Measurements from ENCODE around the gene FGF11.
"Not testable (repeated sequence)": the region's sequence is repeated elsewhere in the genome, so short reads cannot be mapped to it uniquely, and the experiment has no call there.

Gene FGF11

DNA sequence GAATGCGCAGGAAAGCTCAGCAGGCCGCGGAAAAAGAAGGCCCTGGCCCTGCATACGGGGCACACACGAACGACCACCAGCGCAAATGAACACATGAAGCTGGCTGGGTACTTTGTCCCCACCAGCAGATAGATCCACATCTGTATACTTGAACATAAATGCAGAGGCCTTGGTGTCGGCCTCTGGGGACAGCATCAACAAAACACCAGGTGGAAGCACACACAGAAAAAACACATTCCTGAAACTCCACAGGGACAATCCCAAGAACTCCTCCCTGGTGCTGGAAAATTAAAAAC lies 40.7 kb downstream of the FGF11 start:
- DNase-seq (ENCODE audit: low spot score): no peak

DNA sequence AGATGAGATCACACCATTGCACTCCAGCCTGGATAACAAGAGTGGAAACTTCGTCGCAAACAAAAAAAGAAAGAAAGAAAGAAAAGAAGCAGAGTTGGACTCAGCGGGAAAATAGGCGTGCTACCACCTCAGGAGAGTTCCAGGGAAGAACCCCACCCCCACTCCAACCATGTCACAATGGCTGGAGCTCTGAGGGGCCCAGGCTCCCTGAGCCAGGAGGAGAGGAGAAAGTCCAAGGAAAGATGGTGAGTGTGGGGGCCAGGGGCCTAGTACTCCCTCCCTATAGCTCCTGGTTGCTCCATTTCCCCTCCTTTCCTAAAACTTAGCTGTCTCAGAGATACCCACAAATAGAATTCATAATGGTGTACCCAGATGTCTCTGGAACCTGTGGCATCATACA lies 42.0 kb downstream of the FGF11 start, which contains the start of gene SLC35G6:
TSS of gene SLC35G6 (plus strand) at position 172 of the 400 bp plus-strand sequence. CDS start at position 243, 71 bp downstream.
- DNase-seq (ENCODE audit: low spot score): not testable (repeated sequence)

DNA sequence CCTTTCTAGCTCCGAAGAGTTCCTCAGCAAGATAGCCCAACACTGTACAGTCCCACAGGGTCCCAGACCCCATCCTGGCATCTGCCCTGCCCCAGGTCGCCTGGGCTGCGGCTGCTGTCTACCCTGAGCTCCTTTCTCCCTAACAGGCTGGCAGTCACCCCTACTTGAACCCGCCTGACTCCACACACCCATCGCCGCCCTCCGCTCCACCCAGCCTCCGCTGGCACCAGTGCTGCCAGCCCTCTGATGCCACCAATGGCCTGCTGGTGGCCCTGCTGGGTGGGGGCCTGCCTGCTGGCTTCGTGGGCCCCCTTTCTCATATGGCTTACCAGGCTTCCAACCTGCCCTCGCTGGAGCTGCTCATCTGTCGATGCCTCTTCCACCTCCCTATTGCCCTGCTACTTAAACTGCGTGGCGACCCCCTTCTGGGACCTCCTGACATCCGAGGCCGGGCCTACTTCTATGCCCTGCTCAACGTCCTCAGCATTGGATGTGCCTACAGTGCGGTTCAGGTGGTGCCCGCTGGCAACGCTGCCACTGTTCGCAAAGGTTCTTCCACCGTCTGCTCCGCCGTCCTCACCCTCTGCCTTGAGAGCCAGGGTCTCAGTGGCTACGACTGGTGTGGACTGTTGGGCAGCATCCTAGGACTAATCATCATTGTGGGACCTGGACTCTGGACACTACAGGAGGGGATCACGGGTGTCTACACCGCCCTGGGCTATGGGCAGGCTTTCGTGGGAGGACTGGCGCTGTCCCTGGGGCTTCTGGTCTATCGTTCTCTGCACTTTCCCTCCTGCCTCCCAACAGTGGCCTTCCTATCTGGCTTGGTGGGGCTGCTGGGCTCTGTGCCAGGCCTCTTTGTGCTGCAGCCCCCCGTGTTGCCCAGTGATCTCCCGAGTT lies 42.8 kb downstream of the FGF11 start:
- not testable (repeated sequence) for DNase-seq (ENCODE audit: low spot score)

DNA sequence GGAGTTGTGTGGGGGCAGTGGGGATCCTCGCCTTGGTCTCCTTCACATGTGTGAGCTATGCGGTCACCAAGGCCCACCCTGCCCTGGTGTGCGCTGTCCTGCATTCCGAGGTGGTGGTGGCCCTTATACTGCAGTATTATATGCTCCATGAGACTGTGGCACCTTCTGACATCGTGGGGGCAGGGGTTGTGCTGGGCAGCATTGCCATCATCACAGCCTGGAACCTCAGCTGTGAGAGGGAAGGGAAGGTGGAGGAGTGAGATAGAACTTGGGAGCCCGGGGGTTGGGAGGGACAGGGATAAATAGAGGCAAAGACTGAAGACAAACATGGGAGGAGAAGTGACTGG lies 43.4 kb downstream of the FGF11 start:
- not testable (repeated sequence) for DNase-seq (ENCODE audit: low spot score)

DNA sequence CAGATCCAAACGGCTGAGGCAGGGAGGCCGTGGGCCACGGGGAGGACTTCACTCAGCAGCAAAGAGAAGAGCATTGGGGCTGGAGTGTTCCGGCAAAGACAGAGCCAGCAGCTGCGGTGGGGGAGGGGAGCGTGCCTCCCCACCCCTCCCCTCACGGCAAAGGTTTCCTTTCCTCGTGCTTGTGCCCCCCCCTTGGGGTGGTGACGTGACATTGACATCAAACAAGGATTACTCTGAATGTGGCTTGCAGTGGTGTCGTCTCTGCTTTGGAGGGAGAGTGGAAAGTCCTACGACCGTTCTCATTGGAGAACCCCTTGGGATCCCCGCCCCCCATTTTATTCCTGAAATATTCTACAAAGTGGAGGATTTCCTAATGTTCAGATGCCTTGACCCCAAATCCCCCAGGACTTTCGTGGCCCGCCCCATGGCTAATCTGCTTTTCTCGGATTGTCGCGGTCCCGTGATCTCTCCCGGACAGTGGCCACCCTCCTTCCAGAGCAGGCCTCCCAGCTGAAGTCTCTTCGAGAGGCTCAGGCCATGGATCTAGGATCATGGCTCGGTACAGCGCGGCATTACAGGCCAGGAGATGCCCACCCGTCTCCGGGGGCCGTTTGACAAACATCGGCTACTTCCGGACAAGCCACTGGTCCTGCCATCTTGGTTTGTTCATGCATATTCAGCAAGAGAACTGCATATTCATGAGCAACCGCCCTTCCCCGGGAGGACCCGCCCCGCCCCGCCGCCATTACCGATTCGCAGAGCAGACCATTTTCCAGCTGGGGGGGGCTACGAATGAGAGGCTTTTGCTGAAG lies 44.1 kb downstream of the FGF11 start:
- peak; percentile 97 for DNase-seq (ENCODE audit: low spot score)

DNA sequence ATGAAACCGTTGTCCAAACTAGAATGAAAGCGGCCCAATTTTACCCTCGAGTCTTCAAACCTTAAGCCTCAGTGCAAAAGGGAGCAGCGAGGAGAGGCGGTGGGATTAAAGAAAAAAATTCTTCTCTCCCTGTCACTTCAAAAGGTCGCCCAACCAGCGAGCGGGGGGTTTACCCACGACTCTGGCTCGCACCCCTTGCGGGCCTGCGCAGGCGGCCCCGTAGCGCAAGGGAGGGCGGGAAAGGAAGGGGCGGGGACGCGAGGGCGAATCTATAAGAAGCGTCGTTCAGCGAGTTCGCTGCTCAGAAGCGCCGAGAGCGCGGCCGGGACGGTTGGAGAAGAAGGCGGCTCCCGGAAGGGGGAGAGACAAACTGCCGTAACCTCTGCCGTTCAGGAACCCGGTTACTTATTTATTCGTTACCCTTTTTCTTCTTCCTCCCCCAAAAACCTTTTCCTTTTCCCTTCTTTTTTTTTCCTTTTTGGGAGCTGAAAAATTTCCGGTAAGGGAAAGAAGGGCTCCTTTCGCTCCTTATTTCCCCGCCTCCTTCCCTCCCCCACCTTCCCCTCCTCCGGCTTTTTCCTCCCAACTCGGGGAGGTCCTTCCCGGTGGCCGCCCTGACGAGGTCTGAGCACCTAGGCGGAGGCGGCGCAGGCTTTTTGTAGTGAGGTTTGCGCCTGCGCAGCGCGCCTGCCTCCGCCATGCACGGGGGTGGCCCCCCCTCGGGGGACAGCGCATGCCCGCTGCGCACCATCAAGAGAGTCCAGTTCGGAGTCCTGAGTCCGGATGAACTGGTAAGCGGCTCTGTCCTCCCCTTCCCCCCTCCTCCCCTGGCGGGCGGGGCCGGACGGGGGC lies 45.0 kb downstream of the FGF11 start, which contains the start of gene POLR2A:
TSS of gene POLR2A (plus strand) at position 300 of the 852 bp plus-strand sequence.
- peak; percentile 98 for DNase-seq (ENCODE audit: low spot score)

DNA sequence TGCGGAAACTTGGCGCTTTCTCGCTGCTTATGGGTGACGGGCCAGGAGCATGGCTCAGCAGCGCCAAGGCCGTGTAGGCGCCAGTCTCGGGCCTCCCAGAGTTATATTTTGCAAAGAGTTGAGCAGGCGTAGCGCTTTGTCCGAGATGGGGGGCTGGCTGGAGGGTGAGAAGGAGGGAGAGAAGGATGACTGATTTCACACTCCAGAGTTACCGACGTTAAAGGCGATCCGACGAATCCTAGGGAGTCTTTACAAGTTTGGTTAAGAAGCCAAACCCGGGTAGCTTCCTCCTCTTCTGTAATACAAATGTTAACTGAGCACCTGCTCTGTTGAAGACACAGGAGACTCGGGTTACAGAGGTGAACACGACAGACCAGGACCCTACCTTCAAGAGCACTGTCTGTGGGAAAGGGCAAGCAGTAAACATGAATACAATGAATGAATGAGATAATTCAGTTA lies 45.6 kb downstream of the FGF11 start:
- DNase-seq (ENCODE audit: low spot score): no peak

DNA sequence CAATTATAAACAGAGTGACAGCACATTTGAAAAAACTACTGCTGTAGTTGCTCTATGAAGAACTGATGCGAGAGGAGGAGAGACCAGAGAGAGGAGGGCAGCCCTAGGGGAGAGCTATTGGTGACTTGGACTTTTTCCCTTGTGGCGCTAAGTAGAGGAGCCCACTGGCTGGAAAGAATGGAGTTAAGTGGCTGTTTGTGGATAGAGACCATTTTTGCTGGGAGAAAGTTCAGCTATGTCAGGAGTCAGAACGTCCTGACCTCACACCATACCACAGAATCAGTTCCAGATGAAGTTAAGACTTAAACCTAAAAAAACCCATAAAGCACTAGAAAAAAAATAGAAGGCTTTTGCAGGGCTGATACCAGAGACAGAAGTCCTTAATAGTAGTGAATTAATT lies 46.9 kb downstream of the FGF11 start:
- no peak for DNase-seq (ENCODE audit: low spot score)

DNA sequence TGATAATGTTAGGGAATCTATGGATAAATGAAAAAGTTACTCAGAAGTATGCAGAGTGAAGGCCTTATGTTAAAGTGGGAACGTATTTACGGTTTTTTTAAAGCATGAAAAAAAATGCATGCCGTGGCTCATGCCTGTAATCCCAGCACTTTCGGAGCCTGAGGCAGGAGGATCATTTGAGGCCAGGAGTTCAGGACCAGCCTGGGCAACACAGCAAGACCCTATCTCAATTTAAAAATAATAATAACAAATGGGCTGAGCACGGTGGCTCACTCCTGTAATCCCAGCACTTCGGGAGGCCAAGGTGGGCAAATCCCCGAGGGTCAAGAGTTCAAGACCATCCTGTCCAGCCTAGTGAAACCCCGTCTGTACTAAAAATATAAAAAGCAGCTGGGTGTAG lies 50.8 kb downstream of the FGF11 start:
- no peak for DNase-seq (ENCODE audit: low spot score)

DNA sequence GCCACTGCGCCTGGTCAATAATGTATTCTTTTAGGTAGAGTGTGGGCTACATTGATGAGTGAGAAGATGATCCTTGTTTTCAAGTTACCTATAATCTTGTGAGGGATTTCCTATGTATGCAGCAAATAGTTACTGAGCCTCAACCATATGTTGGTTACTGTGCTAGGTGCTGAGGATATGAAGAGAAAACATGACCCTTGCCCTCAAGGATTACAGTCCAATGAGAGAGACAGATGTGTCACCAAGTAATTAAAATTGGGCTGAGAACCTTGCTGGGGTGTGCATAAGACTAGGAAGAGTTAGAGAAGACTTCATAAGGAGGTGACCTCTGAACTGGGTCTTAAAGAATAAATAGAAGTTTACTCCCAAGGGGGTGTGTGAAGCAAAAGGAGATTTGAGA lies 52.3 kb downstream of the FGF11 start:
- DNase-seq (ENCODE audit: low spot score): no peak

DNA sequence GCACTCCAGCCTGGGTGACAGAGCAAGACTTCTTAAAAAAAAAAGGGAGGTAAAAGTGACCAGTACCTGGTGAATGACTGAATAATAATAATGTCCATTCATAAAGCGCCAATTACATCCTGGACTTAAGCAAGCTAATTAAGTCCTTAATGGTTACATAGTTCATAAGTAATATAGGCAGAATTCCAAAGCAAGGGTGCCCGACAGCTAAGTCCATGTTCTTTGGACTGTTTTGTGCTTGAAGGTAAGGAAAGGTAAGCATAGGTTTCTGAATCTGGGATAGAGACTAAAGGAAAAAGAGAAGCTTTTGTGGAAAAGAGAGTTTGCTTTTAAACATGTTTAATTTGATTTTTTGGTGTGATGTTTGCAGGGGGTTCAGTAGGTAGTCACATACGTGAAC lies 54.6 kb downstream of the FGF11 start:
- DNase-seq (ENCODE audit: low spot score): no peak

Data from putamen (tissue), 1 donor.